GM08714 (cell line): ENCODE measurements around the gene NFILZ.
"Not testable (repeated sequence)": the region's sequence is repeated elsewhere in the genome, so short reads cannot be mapped to it uniquely, and the experiment has no call there.

Experiments
- H3K4me3 ChIP-seq: fragments of 200-500 bp; sonication (Bioruptor generic); 2 replicates; pipeline ENCODE4 v1.5.1; 2014; ENCODE audit warnings: mild to moderate bottlenecking, low read length, inconsistent platforms
- ZNF274 ChIP-seq: IDR thresholded peaks from 2 replicates; pipeline ENCODE4 v1.6.1; 2012; ENCODE audit warnings: mild to moderate bottlenecking, low read depth, low read length

NFILZ gene

DNA sequence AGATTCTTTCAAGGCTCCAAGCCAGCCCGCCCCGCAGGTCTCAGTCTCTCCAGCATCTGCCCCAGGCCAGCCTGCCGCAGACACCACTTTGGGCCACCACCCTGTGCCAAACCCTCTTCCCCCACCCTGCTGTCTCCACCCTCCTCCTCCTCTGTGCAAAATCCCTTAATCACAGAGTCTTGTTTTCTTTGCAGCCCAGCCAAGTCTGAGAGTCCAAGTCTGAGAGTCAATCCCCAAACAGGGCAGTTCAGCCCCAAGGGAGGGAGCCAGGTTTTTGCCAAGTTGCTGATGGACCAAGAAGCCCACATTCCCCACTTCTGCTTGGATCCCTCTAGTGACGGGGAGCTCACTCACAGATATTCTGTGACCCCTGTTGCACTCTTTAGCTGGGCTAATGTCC lies 23.0 kb upstream of the NFILZ start:
- TF ChIP-seq ZNF274, result no peak
- no peak overlapping the region for H3K4me3 ChIP-seq

DNA sequence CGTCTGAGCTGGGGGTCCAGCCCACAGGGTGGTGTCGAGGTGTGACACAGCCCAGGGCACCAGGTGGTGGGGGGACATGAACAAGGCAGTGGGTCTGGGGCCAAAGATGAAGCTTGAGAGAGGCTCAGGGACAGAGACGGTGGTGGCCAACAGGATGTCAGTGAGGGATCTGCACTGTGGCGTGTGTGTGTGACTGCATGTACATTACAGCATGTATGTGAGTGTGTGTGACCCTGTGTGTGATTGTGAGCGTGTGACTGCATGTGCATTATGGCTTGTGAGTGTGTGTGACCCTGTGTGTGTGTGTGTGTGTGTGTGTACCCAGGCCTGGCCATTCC lies 21.5 kb upstream of the NFILZ start:
- H3K4me3 ChIP-seq, result no peak overlapping the region
- TF ChIP-seq ZNF274, result no peak

DNA sequence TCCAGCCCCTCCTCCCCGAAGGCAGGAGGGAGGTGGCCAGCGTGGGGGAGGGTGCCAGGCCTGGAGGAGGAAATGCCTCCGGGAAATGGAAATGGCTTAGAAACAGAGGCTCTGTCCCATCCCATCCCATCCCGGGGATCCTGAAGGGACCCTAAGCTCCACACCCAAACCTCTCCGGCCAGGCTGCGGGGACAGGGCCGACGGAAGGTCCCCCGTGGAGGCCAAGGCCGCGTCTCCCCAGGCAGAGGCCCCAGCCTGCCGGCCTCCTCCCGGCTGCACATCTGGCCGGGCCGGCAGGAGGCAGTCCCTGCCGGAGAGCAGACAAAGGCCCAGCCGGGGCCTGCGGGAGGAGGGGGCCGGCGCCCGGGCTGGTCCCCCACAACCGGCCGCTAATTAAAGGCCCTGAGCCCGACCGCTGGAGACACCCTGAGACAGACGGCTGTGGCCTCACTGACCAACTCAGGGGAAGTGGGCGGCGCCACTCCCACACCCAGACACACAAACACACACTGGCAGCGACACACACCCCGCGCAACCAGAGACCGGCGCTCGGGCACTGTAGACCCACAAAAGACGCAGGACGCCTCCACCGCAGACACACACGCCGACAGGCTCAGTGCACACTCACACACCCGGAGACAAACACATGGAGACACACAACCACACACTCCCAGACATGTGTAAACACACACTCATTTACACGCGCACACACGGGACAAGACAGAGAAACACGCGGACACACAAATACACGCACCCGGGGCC lies 21.0 kb upstream of the NFILZ start:
- peak overlapping the region; percentile 42 for H3K4me3 ChIP-seq
- no peak for TF ChIP-seq ZNF274

DNA sequence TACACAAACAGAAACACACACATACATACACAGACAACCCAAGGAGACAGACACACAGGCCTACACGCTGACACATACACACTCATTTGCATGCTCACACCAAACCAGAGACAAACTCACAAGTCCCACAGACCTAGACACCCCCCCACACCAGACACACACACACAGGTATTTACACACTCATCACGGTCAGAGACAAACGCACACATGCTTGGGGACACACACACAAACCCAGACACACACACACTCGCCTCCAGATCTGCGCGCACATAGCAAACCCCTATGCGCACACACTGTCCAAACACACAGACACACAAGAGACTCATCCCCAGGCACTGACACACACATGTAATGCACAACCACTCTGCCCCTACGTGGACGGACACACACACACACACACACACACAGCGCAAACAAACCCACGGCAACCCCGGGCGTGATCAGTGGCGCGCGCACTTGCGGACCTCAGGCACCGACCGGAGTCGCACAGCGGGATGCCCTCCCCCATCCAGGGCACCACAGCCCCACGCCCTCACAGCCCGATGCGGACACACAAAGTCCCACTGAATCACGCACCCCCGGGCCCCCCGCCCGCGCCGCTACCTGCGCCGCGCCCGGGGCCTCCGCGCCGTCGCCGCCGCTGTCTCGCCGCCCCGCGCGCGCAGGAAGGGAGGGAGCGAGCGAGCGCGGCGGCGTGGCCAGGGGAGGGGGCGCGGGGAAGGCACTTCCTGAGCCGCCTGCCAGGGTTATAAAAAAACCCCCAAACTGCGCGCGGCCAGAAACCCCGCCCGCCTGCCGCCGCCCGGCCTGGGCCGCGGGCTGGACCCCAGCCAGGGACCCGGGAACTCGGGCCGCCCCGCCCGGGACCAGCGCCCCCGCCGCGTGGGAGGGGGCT lies 20.1 kb upstream of the NFILZ start, which contains the start of gene ADAMTS10:
TSS of gene ADAMTS10 (minus strand) at position 675 of the 895 bp plus-strand sequence. CDS start 5,005 bp downstream, outside the sequence.
- TF ChIP-seq ZNF274, result no peak
- H3K4me3 ChIP-seq, result peak within 1 kb of the TSS; percentile 42

DNA sequence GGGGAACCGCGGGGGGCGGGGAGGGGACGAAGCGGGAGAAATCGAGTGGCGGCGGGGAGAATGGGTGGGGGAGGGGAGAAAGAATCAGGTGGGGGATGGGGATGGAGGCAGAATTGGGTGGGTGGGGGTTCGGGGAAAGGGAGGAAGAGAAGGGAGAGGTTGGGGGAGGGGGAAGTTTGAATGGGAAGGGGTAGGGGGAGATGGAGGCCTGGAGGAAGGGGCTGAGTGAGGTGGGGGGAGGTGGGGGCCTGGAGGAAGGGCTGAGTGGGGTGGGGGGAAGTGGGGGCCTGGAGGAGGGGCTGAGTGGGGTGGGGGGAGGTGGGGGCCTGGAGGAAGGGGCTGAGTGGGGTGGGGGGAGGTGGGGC lies 19.5 kb upstream of the NFILZ start:
- no peak for TF ChIP-seq ZNF274
- H3K4me3 ChIP-seq, result no peak overlapping the region

DNA sequence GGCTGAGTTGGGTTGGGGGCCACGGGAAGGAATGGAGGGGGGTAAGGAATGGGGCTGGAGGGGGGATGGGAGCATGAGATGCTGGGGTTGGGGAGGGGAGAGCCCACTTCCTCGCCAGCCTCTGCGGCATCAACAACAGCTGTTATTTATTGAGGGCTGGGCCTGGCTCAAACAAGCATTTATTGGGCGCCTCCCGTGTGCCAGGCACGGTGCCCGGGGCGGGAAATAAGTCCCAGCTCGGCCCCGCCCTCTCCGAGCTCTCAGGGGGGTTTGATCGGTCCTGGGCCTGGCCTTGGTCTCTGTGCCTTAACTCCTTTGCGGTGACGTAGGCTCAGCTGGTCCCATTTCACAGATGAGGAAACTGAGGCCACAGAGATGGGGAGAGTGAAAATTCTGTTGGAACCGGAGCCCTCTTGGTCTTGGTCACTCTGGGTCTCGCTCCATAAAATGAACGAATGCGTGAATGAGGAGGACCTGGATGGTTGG lies 19.0 kb upstream of the NFILZ start:
- TF ChIP-seq ZNF274, result no peak
- H3K4me3 ChIP-seq, result no peak overlapping the region

DNA sequence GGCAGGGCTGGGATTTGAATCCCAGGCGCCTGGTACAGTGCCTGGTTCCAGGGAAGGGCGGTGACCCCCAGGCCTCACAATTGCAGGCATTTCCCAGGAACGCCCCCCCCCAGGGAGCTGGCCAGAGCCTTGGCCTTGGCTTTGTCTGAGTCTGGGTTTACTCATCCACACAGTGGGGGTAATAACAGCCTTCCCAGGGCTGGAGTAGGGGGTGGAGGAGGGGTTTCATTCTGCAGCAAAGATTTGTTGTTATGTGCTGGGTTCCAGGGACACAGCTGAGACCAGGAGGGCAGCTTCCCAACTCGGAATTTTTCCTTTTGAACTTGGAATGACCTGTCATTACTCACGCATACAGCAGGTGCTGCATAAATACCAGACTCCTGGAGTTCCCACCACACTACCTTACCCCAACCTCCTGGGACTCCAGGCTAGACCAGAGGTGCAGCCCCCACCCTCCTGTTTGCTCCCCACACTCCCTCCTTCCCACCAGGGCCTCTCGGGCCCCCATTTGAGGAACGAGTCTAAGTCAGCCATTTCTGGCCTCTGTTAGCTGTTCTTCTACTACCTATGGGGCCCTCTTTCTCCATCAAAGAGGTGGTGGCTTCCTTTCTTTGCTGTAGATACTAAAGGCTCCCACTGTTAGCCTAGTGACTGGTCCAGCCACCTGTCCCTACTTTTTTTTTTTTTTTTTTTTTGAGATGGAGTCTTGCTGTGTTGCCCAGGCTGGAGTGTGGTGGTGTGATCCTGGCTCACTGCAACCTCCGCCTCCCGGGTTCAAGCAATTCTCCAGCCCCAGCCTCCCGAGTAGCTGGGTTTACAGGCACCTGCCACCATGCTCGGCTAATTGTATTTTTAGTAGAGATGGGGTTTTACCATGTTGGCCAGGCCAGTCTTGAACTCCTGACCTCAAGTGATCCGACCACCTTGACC lies 18.3 kb upstream of the NFILZ start:
- TF ChIP-seq ZNF274, result no peak
- no peak overlapping the region for H3K4me3 ChIP-seq

DNA sequence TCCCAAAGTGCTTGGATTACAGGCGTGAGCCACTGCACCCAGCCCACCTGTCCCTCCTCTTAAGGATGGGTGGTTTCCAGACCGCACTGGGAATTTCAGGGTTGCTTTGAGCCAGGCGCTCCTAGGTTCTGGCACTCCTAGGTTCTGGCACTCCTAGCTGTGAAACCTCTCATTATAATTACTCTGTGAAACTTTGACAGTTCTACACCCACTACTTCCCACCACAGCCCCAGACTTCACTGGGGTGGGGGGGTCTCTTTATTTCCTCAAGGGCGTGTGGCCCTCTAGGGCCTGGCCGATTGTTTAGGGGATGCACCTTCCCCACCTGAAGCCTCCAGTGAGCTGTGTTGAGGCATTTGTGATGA lies 17.6 kb upstream of the NFILZ start:
- no peak for TF ChIP-seq ZNF274

DNA sequence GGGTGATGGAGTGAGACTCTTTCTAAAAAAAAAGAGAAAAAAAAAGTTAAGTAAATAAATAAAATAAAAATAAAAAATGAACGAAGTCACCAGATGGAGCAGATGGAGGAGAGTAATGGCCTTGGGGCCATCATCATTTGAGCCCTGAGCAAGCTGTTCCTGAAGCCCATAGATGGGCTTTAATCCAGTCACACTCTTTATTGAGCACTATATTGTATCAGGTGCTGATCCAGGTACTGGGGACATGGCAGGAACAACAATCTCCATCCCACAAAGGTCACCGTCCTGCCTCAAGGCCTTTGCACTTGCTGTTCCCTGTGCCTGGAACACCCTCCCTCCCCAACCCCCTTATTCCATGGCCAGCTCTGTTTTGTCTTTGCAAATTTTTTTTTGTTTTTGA lies 16.0 kb upstream of the NFILZ start:
- no peak overlapping the region for H3K4me3 ChIP-seq
- TF ChIP-seq ZNF274, result no peak

More for the DNA sequence above, 17.6 kb upstream of the NFILZ start:
- H3K4me3 ChIP-seq, result no peak overlapping the region

DNA sequence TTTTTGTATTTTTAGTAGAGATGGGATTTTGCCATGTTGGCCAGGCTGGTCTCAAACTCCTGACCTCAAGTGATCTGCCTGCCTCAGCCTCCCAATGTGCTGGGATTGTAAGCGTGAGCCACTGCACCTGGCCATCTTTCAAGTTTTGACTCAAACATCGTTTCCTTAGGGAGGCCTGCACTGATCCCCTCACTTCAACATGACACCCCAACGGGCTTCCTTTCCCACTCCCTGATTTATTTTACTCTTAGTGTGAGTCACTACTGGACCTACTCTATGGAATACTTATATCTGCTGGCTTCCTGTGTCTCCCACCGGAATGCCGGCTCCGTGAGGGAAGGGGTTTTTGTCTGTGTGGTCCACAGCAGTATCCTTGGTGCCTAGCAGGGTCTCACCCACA lies 15.4 kb upstream of the NFILZ start:
- TF ChIP-seq ZNF274, result no peak
- no peak overlapping the region for H3K4me3 ChIP-seq

DNA sequence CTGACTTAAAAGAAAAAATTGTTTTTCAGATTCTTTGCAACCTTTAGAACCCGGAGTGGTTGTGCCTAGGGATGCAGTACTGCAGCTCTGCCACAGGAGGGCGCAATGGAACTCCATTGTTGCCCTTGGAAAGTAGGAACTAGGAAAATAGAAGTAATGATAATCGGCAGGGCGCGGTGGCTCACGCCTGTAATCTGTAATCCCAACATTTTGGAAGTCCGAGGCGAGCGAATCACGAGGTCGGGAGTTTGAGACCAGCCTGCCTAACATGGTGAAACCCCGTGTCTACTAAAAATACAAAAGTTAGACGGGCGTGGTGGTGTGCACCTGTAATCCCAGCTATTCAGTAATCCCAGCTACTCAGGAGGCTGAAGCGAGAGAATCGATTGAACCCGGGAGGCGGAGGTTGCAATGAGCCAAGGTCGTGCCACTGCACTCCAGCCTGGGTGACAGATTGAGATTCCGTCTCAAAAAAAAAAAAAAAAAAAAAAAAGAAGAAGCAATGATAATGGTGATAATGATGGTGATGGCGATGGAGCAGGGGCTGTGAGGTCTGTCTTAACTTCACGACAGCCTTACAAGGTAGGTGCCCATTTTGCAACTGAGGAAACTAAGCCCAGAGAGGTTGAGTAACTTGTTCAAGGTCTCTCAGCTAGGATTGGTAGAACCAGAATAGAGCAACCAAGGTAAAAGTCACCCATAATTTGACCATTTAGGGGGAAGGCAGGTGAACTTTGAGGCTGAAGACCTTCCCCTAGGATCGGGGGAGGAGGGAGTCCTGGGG lies 14.4 kb upstream of the NFILZ start:
- H3K4me3 ChIP-seq, result no peak overlapping the region

DNA sequence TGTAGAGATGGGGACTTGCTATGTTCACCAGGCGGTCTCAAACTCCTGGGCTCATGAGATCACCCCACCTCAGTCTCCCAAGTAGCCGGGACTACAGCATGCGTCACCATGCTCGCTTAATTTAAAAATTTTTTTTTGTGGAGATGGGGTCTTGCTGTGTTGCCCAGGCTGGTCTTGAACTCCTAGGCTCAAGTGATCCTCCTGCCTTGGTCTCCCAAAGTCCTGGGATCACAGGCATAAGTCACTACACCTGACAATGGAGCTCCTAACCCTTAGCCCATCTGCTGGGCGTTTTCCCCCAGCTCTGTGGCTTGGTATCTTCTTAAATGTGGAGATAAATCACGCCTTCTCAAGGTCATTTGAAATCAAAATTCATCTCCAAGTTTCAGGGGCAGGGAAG lies 13.6 kb upstream of the NFILZ start:
- no peak overlapping the region for H3K4me3 ChIP-seq
- no peak for TF ChIP-seq ZNF274

More for the DNA sequence above, 14.4 kb upstream of the NFILZ start:
- no peak for TF ChIP-seq ZNF274

DNA sequence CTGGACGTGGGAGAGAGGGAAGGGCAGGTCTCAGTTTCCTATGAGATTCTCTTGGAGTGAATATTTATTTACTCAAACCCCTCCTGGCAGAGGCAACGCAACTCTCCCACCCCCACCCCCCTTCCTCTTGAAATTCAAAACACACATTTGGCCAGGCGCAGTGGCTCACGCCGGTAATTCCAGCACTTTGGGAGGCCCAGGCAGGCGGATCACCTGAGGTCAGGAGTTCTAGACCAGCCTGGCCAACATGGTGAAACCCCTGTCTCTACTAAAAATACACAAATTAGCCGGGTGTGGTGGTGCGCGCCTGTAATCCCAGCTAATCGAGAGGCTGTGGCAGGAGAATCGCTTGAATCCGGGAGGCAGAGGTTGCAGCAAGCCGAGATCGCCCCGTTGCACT lies 13.1 kb upstream of the NFILZ start:
- H3K4me3 ChIP-seq, result not testable (repeated sequence)
